DND-41 (cell line): Measurements from ENCODE around the gene SUPT3H.

Source experiments
- ATAC-seq: fragments of 200-7000 bp; cut with Tn5 transposase; 3 replicates; pipeline ENCODE4 v1.9.1; 2021; ENCODE audit warnings: low read depth; ENCODE audit not compliant: insufficient read depth
- DNase-seq: peaks from one replicate; pipeline ENCODE4 v3.0.0-alpha.2; 2020
- H2AFZ ChIP-seq: 2 replicates; pipeline ENCODE4 v1.6.0; 2012; ENCODE audit warnings: low read depth, low read length
- H3K27ac ChIP-seq: 2 replicates; pipeline ENCODE4 v1.5.1; 2012; ENCODE audit warnings: low read length, inconsistent platforms
- H3K27me3 ChIP-seq: fragments of 200-600 bp; sonication (generic); 2 replicates; pipeline ENCODE4 v1.6.0; 2012; ENCODE audit warnings: low read length, mild to moderate bottlenecking, inconsistent platforms; ENCODE audit not compliant: insufficient read depth, poor library complexity
- H3K36me3 ChIP-seq: 2 replicates; pipeline ENCODE4 v1.5.1; 2012; ENCODE audit warnings: low read length, inconsistent platforms; ENCODE audit not compliant: insufficient read depth
- H3K4me1 ChIP-seq: 2 replicates; pipeline ENCODE4 v1.5.1; 2012; ENCODE audit warnings: mild to moderate bottlenecking, low read length; ENCODE audit not compliant: insufficient read depth
- H3K4me2 ChIP-seq: 2 replicates; pipeline ENCODE4 v1.6.0; 2012; ENCODE audit warnings: mild to moderate bottlenecking, moderate library complexity, low read length, inconsistent platforms; ENCODE audit not compliant: insufficient read depth
- H3K4me3 ChIP-seq, 2 experiments: fragments of 200-600 bp in 1 of 2; shearing (Covaris generic) in 1 of 2; 2 replicates each; pipeline ENCODE4 v1.5.1; 2012 to 2016; ENCODE audit warnings: inconsistent platforms in 2 of 2, low read length in 2 of 2, mild to moderate bottlenecking in 2 of 2, low read depth in 1 of 2, moderate library complexity in 1 of 2
- H3K79me2 ChIP-seq: 2 replicates; pipeline ENCODE4 v1.6.0; 2012; ENCODE audit warnings: low read length, inconsistent platforms; ENCODE audit not compliant: insufficient read depth
- H3K9ac ChIP-seq: 2 replicates; pipeline ENCODE4 v1.6.0; 2012; ENCODE audit warnings: low read depth, mild to moderate bottlenecking, inconsistent platforms, low read length, moderate library complexity
- H3K9me3 ChIP-seq: 2 replicates; pipeline ENCODE4 v1.5.1; 2012; ENCODE audit warnings: low read length, moderate library complexity, mild to moderate bottlenecking, inconsistent platforms; ENCODE audit not compliant: insufficient read depth, severe bottlenecking
- H4K20me1 ChIP-seq: 2 replicates; pipeline ENCODE4 v1.6.0; 2012; ENCODE audit warnings: low read length; ENCODE audit not compliant: insufficient read depth
- EZH2 ChIP-seq: IDR thresholded peaks from 3 replicates; pipeline ENCODE4 v1.6.1; 2012; ENCODE audit warnings: borderline replicate concordance, low read depth, mild to moderate bottlenecking, moderate library complexity, low read length, inconsistent platforms; ENCODE audit not compliant: severe bottlenecking
- TF ChIP-seq, protein P1 (sequence below): IDR thresholded peaks from 2 replicates; pipeline ENCODE4 v1.5.1; 2012; ENCODE audit warnings: borderline replicate concordance, low read length, moderate library complexity, mild to moderate bottlenecking; ENCODE audit not compliant: poor library complexity, severe bottlenecking; ENCODE audit errors: extremely low read depth

The SUPT3H gene

DNA sequence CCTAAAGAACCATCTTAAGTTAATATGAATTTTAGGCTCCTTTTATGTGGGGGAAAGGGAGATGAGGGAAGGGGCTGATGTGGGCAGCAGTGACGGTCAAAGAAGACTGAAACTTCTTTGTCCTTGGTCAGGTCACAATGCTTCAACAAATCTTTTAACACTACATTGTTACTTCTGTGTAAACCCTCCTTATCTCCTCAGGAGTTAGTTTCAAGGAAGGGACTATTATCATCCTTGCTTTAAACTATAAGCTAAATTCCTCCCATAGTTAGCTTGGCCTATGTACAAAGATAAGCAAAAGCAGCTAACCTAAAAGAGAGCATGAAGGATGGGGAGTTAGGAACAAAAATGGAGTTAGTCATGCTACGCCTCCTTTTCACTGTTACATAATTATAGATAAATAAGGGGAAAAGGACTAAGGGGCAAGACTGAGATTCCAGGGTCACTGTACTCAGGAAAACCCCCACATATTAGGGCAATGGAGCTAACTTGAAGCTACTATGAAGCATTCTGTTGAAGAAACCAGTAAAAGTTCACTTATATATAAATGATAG lies 222.3 kb downstream of the SUPT3H start:
- no peak for DNase-seq
- H4K20me1 ChIP-seq: no peaks in the 10 kb centered on the region
- peak; percentile 5; the same call in 2 of the 3 replicates for ATAC-seq
- peak overlapping the region; percentile 43 for H3K9ac ChIP-seq
- H2AFZ ChIP-seq: peak overlapping the region; percentile 40; the same call in 1 of the 2 replicates
- H3K4me1 ChIP-seq: peaks cover 44% of the 10 kb centered on the region
- no peaks in the 10 kb centered on the region for H3K9me3 ChIP-seq
- peak overlapping the region; percentile 81 for H3K27ac ChIP-seq
- peaks cover 5% of the 10 kb centered on the region; the same call in 1 of the 2 replicates for H3K36me3 ChIP-seq
- H3K79me2 ChIP-seq: peaks cover 14% of the 10 kb centered on the region
- H3K4me3 ChIP-seq: no peak overlapping the region
- H3K4me2 ChIP-seq: peak overlapping the region; percentile 9; the same call in 1 of the 2 replicates
- TF ChIP-seq, protein P1, sequence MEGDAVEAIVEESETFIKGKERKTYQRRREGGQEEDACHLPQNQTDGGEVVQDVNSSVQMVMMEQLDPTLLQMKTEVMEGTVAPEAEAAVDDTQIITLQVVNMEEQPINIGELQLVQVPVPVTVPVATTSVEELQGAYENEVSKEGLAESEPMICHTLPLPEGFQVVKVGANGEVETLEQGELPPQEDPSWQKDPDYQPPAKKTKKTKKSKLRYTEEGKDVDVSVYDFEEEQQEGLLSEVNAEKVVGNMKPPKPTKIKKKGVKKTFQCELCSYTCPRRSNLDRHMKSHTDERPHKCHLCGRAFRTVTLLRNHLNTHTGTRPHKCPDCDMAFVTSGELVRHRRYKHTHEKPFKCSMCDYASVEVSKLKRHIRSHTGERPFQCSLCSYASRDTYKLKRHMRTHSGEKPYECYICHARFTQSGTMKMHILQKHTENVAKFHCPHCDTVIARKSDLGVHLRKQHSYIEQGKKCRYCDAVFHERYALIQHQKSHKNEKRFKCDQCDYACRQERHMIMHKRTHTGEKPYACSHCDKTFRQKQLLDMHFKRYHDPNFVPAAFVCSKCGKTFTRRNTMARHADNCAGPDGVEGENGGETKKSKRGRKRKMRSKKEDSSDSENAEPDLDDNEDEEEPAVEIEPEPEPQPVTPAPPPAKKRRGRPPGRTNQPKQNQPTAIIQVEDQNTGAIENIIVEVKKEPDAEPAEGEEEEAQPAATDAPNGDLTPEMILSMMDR: no peak
- no peak for TF ChIP-seq EZH2
- H3K27me3 ChIP-seq: no peaks in the 10 kb centered on the region

DNA sequence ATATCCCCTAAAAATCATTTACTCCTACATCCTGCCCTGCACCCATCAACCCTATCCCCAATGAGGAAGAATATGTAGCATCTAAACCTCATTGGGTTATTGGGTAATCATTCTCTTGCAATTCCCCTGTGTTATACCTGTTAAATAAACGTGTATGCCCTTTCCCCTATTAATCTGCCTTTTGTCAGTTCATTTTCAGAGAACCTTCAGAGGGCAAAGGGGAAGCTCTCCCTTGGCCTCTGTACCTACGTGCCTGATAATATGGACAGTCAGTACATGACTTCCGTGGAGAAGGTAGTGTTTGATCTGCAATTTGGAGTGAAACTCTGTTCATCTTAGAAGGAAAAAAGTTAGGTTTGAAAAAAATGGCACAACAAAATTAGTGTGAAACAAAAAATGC lies 223.1 kb downstream of the SUPT3H start:
- Histone ChIP-seq H3K4me3 (no peak overlapping the region), H3K4me2 (no peak overlapping the region), H3K4me1 (peaks cover 44% of the 10 kb centered on the region), H3K9ac (no peak overlapping the region), H3K79me2 (peaks cover 14% of the 10 kb centered on the region), H3K9me3 (no peaks in the 10 kb centered on the region), H3K27me3 (no peaks in the 10 kb centered on the region), H3K27ac (peak overlapping the region; percentile 81), H4K20me1 (no peaks in the 10 kb centered on the region), H2AFZ (no peak overlapping the region), H3K36me3 (peaks cover 5% of the 10 kb centered on the region; the same call in 1 of the 2 replicates)
- ATAC-seq: no peak
- DNase-seq: no peak
- TF ChIP-seq, protein P1: no peak
- TF ChIP-seq EZH2: no peak

- Histone ChIP-seq H3K4me2 (no peak overlapping the region), H3K9me3 (no peaks in the 10 kb centered on the region), H3K4me3 (no peak overlapping the region), H3K36me3 (no peaks in the 10 kb centered on the region), H3K27ac (no peak overlapping the region), H3K27me3 (no peaks in the 10 kb centered on the region), H3K4me1 (no peaks in the 10 kb centered on the region), H3K79me2 (peaks cover 2% of the 10 kb centered on the region), H4K20me1 (no peaks in the 10 kb centered on the region), H2AFZ (no peak overlapping the region), H3K9ac (no peak overlapping the region)
- TF ChIP-seq, protein P1: no peak
- no peak for TF ChIP-seq EZH2
- ATAC-seq (no peak), DNase-seq (no peak)
These were observed 228.9 kb downstream of the SUPT3H start for GRCh38 chr6:45148711-45149341.
